ENCODE data around the gene PRKAG2.

- TF ChIP-seq POLR2A (IDR thresholded peaks at IDR 0.05) (no peak), POLR2AphosphoS5 (IDR thresholded peaks at IDR 0.05) (peak in 1 of 3 donors; percentile 33), CTCF (IDR thresholded peaks at IDR 0.05 in 8 of 11, conservative IDR thresholded peaks at IDR 0.05 in 3 of 11) (no peak)
These were observed 323.6 kb downstream of the PRKAG2 start for GRCh38 chr7:151553356-151553755.
